NCI-H2107 (cell line): ENCODE results near the gene KCNJ6.
"Not testable (repeated sequence)": the region's sequence is repeated elsewhere in the genome, so short reads cannot be mapped to it uniquely, and the experiment has no call there.

Experiments
- DNase-seq: peaks from one replicate; lab custom pipeline; 2025; lab: John Stamatoyannopoulos, UW

Gene KCNJ6, protein sequence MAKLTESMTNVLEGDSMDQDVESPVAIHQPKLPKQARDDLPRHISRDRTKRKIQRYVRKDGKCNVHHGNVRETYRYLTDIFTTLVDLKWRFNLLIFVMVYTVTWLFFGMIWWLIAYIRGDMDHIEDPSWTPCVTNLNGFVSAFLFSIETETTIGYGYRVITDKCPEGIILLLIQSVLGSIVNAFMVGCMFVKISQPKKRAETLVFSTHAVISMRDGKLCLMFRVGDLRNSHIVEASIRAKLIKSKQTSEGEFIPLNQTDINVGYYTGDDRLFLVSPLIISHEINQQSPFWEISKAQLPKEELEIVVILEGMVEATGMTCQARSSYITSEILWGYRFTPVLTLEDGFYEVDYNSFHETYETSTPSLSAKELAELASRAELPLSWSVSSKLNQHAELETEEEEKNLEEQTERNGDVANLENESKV

DNA sequence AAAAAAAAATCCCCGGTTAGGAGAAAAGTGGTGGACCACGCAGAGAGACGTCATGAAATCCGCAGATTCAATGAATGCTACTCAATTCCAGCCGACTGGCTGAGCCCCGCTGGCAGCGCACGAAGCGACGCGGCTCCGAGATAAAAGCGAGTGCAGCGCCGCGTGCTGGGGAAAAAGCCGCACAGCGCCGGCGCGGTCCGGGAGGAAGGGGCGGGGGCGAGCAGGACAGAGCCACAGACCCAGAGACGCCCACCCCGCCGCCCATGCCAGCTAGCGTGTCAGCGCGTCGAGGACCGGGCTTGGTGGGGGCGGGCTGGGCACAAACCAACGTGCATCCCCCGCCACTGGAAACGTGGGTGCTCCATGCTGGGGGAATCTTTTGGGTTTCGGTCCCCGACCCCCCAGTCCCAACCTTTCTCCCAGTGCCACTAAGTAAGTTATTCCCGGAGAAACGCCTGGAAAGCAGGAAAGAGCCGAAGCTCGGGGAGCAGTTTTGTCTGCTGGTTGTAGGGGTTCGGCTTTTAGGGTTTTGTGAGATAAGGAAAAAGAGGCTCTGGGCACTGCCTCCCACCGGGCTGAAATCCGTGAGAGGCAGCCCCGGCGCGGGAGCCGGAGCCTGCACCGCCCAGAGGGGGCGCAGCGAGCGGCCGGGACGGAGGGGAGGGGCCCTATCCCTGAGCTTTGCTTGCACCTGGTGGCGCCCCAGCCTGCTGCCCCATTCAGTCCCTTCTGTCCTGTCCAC, at the start of gene KCNJ6:
Gene KCNJ6 (minus strand): TSS at position 148 of the 742 bp plus-strand sequence. CDS start 75,775 bp downstream, outside the sequence.
- DNase-seq, result peak; percentile 48

DNA sequence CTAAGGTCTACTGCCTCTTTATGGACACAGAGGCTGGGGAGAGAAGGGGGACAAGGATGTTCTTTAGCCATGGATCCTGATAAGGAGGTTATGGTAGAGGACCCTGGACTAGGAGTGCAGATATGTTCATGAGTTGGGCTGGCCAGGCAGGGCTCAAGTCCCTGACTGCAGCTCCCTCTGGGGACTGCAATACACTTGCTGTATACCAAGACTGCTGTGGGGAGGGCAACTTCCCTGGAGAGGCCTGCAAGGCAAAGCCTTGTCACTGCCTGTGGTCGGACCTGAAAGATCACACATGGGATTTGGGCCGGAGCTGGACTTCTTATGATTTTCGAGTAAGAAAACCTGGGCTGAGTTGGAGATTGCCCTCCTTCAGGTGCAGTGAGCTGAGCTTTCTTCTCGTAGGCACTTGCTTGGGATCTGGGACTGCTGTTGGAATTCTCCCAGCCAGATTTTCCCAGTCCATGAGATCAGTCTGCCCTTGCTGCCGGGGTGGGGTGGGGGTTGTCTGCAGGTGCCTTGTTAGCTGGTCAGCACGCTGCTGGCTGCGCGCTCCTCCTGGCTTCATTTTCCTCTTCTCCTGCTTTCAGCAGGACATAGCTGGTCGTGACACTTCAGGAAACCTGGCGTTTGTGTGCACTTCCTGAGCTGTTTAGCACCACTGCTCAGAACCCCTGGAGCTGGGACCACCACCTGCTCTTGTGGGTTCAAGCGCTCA, 49.0 kb upstream of the KCNJ6 start:
- DNase-seq, result no peak

DNA sequence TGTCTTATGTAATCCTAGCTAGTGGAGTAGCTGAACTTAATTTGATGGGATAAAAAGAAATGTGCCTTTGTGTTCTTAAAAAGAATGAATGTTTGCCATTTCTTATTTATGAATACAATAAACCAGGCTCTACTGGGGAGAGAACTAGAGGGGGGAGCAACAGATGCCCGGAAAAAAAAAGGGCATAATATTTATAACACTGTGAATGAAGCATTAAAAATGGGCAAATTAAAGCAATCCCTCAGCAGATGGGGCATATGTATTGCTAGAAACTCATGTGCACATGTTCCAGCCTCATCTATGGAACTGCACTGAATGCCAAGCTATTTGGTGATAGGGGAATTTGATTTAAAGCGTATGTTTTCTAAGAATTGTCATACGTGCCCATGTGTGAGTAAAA, 42.3 kb upstream of the KCNJ6 start:
- no peak for DNase-seq

DNA sequence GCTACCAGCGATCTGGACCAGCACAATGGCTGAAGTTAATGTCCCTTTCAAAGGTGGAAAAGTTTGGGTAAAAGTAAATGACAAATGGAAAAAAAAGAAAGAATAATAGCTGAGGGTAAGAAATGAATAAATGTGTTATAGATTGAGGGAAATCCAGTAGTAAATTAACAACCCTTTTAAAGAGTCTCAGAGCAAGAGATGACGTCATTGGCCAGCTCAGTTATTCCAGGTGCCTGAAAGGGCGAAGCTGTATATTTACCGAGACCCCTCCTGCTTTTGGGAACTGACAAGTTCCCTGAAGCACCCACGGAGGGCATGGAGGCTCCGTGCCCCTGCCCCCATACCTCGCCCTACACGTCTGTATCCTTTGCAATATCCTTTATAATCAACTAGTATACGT, 40.5 kb upstream of the KCNJ6 start:
- DNase-seq, result no peak

DNA sequence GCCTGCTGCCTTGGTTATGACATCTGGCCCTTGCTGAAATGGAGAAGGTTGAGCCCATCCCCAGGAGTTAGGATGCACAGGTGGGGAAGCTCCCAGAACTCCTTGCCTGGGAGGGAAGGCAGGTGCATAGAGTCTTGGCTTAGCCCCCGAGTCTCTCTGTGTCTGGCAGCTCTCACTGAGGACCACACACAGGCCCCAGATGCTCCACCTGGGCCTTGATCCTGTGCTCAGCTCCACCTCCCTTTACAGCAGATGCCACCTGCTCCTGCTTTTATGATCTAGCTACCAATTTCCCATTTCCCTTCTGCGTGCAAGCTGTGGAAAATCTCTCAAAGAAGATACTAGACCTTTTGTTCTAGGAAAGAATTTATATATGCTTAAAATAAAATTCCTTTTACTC, 28.8 kb upstream of the KCNJ6 start:
- no peak for DNase-seq

DNA sequence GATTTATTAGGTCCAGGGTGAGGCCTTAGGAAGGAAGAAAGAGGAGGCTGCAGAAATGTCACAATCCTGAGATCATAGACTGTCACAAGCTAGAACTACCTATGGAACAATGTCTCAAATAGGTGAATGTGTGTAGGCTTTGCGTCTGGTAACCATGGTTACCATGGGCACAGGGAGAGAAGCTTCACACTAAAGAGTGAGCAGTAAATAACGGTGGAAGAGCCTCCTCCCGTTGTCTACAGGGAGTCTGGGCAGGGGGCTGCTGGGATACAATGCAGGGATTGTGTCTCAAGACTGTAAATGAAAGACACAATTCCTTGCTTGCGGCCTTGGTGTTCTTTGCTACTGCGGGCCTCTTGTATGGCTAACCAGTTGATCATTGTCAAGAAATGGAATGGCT, 28.2 kb upstream of the KCNJ6 start:
- no peak for DNase-seq

DNA sequence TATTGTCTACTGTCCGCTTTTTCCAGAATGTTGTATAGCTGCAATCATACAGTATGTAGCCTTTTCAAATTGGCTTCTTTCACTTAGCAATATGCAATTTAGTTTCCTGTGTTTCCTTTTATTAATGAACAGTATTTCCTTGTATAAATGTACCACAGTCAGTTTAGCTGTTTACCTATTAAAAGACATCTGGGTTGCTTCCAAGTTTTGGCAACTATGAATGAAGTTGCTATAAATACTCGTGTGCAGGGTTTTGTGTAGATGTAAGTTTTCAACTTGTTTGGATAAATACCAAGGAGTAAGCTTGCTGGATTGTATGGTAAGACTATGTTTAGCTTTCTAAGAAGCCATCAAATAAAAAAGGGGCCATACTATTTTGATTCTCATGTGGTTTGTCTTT, 24.4 kb upstream of the KCNJ6 start:
- no peak for DNase-seq

DNA sequence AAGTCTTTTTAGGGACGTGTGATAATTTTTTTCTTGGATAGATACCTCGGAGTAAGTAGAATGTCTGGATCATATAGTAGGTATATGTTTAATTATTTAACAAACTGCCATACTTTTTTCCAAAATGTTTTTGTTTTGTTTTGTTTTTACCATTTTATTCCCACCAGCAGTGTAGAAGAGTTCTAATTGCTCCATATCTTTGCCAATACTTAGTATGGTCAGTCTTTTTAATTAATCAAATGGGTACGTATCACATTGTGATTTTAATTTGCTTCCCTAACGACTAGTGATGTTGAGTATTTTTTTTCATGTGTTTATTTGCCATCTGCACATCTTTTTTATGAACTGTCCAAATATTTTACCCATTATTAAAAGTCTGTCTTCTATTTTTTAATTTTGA, 23.6 kb upstream of the KCNJ6 start:
- no peak for DNase-seq

DNA sequence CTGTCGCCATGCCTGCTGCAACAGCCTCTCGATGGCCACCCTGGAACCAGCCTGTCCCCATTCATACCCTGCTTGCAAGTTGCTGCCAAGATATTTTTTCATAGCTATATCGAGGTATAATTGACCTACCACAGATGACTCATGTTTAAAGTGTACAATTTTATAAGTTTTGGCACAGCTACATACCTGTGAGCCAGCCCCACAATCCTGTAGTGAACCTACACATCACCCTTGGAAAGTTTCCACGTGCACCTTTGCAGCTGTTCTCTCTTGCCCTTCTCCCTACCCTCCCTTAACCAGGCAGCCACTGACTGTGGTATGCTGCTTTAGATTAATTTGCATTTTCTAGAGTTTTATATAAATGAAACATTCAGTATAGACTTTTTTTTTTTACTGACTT, 23.0 kb upstream of the KCNJ6 start:
- no peak for DNase-seq

DNA sequence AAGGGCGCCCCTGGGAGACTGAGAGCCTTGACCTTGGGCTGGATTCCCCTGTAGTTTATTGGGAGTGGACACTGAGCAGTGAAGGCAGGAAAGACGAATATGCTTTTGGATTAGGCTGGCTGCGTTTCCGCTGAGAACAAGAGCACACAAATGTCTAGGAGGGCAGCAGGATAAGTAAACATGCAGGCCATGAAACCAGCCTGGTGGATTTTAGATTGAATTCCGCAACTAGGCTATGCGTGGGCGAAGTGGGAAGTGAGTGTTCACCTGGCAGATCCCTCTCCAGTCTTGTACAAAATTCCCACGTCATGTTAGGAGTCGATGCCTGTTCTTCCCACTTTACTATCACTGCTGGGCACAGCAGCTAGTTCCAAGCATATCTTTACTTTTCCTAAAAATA, 21.4 kb upstream of the KCNJ6 start:
- no peak for DNase-seq

DNA sequence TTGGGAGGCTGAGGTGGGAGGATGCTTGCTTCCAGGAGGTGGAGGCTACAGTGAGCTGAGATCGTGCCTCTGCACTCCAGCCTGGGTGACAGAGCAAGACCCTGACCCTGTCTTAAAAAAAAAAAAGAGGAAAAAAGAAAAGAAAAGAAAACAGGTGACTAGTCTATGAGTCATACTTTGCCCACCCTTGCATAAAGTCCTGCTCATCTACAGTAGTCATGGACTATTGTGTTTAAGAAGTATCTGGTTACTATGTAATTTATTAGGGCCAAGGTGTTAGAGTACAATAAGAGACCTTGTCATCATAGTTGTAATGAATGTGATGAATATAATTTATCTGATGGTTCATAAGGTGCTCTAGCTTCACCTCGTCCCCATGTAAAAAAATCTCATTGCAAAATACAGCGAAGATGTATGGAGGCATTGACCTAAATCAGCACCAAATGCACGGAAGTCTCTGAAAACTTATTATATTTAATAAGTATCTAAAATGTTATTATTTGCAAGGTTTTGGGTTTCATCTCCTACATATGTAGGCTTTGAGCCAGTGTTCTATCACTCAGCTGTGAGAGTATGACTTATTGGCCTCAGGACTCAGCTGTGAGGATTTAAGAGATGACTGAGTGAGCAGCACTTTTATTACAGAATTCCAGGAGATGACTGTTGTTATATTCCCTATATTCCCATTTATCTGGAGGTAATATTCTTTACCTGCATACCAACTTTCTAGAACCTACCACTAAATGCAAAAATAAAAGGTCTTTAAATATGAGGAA, 19.9 kb upstream of the KCNJ6 start:
- DNase-seq, result no peak

DNA sequence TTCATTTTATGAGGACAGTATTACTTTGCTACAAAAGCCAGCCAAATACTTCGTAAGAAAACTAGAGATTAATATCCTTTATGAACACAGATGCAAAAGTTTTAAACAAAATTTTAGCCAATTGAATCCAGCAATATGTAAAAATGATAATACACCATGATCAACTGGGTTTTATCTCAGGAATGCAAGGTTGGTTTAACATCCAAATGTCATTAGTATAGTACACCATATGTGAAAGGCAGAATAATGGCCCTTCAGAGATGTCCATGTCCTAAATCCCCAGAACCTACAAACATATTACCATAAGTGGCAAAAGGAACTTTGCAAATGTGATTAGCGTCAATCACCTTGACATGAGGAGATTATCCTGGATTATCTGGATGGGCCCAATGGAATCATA, 16.7 kb upstream of the KCNJ6 start:
- no peak for DNase-seq

DNA sequence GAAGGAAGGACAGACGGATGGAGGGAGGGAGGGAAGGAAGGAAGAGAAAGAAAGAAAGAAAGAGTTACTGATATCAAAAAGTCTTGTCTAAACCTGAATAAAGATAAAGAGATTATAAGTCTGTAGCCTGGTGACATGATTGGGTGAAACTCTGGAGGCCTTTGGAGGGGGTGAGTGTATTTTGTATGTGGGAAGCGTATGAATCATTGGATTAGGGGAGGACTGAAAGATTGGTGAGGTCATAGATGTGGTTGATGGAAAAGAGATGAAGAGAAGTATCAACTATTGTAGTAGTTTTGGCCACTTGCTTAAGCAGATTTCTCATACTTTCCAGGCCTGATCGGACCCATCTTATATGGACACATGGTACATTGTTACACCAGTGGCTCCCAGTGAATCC, 11.5 kb upstream of the KCNJ6 start:
- no peak for DNase-seq

DNA sequence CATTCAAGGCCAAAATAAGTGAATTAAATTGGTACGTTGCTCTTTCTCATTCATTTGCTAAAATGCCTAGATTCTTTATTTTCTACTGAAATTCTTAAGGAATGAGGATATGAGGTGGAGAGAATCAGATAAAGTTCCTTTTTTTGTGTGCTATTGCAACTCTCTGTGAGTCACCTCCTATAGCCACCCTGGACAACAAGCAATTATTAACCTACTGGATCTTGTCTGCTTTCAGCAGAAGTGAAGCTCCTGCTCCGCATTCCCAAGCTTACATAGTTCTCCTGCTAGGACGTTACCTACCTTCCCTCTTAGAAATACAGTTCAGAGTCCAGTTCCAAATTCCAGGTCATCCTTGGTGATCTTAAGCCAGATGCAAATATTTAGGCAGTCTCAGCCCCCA, 4.8 kb upstream of the KCNJ6 start:
- no peak for DNase-seq

DNA sequence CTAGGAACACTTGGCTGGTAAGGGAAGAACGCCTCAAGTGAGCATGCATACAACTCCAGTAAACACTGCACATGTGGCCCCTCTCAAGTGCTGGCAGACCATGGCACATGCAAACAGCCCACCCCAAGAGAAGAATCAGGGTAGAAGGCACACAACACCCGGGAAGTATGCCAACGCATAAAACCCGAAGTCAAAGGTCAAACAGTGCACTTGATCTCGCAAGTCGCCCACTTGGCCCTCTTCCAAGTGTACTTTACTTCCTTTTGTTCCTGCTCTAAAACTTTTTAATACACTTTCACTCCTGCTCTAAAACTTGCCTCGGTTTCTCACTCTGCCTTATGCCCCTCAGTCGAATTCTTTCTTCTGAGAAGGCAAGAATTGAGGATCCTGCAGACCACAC, 4.0 kb upstream of the KCNJ6 start:
- DNase-seq, result not testable (repeated sequence)

DNA sequence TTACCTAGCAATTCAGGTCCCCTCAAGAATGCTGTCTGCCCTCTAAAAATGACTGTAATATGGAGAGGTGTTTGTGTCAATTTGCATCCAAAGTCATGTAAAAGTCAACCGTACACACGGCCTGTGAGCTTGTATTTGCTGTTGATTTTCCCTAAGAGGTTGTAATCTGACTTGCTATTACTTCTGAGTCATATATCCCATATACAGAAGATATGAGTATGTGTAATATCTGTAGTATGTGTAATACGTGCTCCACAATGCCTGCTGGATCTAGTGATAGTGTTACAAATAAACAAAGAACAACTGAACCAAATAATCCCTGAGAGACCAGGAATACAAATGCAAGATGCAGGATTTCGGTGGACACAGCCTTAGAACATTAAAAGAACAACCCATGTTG, 1.4 kb upstream of the KCNJ6 start:
- DNase-seq, result no peak

DNA sequence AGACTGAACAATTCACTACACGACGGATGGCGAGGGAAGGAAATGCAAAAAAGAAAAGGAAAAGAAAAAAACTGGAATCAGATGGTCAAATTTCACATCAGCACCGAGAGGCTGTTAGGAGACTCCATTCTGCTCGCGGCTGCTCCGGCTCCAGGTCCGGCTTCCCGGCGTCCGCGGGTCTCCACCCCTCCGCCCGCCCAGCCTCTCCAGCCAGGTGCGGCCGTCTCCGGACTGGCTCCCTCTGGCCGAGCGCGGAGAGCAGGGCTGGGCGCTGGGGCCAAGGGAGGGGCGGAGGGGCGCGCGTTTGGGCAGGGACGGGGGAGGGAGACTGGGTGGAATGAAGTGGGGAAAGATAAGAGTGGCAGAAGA, 332 bp downstream of the KCNJ6 start:
- DNase-seq, result no peak

DNA sequence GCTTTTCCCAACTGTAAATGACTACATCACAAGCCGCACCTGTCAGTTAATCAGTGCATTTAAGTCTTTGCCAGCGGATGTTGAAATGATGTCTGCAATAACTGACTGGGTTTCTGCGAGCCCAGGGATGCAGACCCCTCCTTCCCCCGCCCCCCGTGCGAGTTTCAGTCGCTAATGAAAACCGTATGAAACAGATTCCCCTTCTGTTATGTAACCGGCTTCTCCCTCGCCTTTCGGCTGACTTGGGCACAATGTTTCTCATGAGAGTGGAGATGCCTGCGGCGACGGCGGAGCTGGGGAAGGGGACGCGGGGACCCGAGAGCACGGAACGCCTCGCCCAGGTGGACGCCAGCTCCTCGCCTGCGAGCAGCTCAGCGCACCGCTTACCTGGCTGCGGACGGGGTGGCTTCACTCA, 753 bp downstream of the KCNJ6 start:
- DNase-seq, result no peak

DNA sequence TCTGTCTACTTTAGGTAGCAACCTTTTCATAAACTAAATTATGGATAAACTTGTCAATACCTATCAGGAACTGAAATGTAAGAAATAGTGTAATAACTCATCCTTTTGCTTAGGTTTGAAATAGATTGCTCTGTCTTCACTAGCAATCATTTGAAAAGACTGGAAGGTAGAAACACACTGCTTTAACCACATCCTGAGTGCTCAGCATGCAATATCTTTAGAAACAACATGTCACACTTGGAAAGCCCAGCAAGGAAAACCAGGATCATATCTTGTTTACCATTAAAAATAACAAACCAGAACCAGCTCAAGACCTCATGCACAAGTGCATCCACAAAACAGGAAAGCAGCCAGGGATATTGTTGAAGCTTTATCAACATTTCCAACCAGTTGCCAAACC, 3.6 kb downstream of the KCNJ6 start:
- no peak for DNase-seq

DNA sequence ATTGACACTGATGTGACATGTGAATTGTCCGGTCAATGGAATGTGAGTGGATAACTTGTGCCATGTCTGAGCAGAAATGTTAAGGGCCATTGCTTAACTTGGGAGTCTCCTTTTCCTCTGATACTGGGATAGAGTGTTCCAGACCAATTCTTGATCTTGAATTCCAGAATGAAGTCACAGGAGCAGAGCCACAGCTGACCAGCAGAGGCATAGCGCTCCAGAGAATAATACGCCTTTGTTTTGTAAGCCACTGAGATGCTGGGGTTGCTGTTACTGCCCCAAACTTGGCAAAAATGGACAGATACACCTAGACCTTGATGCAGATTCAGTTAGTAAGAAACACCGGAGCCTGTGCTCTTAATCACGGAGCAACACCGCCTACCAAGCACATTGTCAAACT, 6.3 kb downstream of the KCNJ6 start:
- DNase-seq, result no peak

DNA sequence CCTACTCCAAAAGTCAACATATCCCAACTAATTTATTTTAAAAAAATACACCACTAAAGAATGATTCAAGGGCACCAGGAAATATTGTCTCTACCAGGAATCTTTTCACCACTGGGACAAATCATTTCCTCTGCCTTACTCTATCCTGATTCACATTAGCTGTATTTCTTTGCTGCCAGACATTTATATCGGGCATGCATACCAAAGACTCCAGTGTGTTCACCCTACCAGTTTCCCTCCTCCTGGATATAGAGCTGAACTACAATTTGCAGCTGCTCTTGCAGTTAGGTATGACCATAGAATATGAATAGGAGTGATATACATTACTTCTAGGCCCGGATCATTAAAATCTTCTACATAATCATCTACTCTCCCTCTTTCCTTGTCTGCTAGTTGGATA, 7.6 kb downstream of the KCNJ6 start:
- DNase-seq, result no peak

DNA sequence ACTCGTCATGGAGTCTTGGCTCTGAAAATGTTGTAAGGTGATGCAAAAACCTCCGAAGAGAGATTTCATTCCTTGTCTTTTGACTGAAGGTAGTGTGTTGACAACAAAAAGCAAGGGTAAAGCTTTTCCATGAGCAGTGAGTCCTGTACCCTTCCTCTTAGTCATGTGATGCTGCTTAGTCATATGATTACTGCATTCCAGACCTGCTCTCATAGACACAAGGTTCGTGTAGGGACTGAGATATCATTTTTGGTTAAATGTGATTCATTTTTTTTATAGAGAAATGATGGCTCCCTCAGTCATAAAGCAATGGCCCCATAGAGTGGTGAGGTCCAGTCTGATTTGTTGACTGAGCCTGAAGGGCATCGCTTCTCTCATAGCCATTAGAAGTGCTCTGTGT, 9.2 kb downstream of the KCNJ6 start:
- no peak for DNase-seq
